Cerebellar cortex (tissue), 1 donor: ENCODE results near the gene DCC.

Experiments
- DNase-seq: peaks from one replicate; pipeline ENCODE4 v3.0.0-alpha.2; 2015; ENCODE audit warnings: low spot score

Gene DCC

GRCh38 chr18:53224128-53224778 lies 884.3 kb downstream of the DCC start:
- DNase-seq, result no peak

DNA sequence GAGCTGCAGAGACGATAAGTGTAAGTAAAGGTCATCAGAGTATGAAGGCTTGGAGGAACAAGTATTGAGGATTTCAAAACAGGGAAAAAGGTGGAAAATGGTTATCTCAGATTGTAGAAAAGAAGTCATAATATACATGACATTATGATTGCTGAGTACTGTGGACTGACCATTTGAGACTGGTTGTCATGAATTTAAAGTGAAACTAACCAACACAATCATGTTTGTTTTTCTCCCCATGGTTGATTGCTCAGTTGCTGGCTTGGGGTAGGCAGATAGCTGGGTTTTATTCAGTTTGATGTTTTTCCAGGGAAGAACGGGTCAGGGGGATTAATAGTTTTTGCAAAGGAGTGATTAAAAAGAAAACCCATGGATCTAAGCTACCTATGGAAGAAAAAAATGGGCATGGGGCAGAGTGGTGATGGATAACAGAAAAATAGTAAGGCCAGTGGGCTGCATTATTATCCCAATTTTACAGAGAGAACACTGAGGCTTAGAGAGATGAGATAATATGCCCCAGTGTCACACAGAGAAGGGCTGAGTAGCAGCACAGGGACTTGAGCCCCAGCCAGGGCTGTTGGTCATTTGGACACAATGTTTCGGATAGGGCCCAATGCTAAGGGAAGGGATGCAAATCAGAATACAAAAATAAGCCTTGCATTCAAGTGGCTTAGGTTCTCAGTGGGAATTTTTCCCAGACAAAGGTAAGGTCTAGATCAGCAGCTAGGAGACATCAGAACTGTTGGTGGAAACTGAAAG lies 885.7 kb downstream of the DCC start:
- DNase-seq, result no peak

DNA sequence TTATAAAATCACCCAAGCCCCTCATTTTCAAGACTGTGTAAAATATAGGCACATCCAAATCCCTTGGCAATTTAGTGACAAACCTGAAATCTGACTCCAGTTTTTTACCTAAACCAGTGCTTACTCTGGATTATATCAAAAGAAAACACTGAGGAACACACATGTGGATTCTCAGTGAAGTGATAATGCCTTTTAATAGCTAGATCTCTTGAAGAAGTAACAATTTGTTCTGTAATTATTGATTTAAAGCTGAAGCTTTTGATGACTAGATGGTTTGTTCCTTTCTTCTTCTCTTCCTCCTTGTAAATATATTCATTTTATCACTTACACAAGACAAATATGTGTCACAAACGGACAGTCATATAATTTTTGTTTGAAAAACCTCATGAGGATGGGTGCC lies 894.6 kb downstream of the DCC start:
- no peak for DNase-seq

GRCh38 chr18:53241161-53241560 lies 901.2 kb downstream of the DCC start:
- DNase-seq, result no peak

GRCh38 chr18:53253789-53254188 lies 913.8 kb downstream of the DCC start:
- no peak for DNase-seq

- no peak for DNase-seq
Observed at GRCh38 chr18:53254265-53254664, 914.3 kb downstream of the DCC start.

DNA sequence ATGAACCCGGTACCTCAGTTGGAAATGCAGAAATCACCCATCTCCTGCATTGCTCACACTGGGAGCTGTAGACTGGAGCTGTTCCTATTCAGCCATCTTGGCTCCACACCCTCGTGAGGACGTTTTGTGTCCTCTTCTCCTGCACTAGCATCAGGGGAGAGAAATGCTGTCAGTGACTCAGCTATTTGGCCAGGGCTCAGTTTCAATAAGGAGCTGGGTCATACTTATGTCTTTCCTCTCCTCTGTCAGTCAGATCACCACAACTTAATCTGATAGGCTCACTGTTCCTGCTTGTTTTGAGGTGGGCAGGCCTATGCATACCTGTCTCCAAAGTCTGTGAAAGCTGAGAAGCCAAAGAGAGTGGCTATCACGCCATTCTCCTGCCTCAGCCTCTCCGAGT lies 921.2 kb downstream of the DCC start:
- DNase-seq, result no peak

DNA sequence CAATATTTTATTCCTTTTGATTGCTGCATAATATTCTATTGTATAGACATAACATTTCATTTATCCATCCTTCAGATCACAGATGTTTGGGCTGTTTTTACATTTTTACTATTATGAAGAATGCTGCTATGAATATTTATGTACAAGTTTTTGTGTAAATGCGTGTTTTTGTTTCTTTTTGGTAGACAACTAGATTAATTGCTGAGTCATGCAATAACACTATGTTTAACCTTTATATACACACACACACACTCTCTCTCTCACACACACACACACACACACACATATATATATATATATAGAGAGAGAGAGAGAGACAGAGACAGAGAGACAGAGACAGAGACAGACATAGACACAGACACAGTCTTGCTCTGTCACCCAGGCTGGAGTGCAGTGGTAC lies 926.9 kb downstream of the DCC start:
- no peak for DNase-seq

DNA sequence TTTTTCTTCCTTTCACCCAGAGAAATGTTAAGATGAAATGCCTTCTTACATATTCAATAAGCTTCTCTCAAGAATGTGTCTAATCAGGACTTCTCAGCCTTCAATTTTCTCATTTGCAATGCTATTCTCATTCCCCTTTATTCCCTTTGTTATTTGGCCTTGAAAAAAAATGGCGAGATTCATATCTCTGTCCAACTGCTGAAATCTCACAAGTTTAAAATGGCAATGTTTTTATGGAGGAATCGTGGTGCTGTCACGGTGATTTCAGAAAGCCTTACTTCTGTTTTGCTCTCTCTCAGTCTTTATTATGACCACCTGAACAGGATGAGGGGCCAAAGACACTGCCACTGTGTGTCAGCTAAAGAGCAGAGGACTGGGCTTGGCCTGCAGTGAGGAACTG lies 928.5 kb downstream of the DCC start:
- DNase-seq, result no peak

DNA sequence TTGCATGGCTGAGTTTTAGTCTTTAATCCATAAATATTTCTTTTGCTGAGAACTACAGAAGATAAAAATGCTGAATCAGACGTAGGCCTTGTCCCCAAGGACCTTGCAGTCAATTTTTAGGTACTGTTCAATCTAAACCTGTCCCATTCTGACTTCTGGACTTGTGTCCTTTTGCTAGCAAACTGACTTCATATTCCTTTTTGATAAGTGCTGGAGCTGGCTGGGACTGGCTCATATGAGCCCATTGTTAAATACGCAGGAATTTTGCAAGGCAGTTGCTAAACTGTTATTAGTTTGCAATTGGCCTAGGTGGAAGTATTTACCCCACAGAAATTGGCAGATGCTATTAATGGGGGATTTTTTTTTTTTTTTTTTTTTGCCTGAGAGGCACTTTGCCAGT lies 941.4 kb downstream of the DCC start:
- DNase-seq, result no peak

GRCh38 chr18:53283708-53284107 lies 943.7 kb downstream of the DCC start:
- no peak for DNase-seq

DNA sequence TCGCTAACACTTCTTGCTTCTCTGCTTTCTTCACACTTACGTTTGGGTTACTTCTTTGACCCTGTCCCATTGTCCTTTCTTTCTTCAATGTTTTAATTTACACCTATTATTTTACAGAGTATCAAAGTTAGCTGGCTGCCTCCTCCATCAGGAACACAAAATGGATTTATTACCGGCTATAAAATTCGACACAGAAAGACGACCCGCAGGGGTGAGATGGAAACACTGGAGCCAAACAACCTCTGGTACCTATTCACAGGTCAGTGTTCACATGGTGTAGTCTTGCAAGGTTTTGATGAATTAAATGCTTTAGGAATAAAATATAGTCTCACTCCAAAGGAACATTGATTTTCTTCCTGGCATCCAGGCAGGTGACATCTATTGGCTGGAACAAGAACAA lies 965.5 kb downstream of the DCC start:
- DNase-seq, result no peak

GRCh38 chr18:53319628-53320027 lies 979.6 kb downstream of the DCC start:
- no peak for DNase-seq

GRCh38 chr18:53322163-53322562 lies 982.2 kb downstream of the DCC start:
- DNase-seq, result no peak

- no peak for DNase-seq
Observed at GRCh38 chr18:53324353-53324752, 984.4 kb downstream of the DCC start.

GRCh38 chr18:53360501-53361443 lies 1020.8 kb downstream of the DCC start:
- no peak for DNase-seq

GRCh38 chr18:53375621-53376020 lies 1035.6 kb downstream of the DCC start:
- no peak for DNase-seq

DNA sequence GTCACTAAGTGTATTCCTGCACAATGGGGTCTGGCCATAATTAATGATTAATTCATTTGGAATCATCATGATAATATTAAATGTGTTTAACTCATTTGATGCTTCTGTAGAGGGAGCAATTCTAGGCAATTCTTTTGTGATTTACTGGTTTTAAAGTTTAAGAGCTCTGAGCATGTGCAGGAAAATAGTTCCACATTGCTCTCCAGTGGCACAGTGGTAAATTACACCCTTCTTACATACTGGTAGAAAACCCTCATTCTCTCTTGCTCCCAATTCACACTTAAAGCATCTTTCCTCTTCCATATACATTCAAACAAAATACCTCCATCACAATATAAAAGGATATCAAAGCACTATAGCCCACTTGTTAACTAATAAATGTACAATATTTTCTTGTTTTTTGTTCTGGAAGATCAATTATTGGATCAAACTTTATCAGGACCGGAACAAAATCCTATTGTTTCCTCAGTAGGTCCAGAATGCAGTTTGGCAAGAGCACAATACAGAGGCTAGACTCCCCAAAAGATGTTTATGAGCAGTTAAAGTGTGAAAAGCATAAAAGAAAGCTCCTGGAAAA lies 1040.2 kb downstream of the DCC start:
- DNase-seq, result peak; percentile 31

GRCh38 chr18:53382870-53383269 lies 1042.9 kb downstream of the DCC start:
- DNase-seq, result no peak

GRCh38 chr18:53385889-53386288 lies 1045.9 kb downstream of the DCC start:
- no peak for DNase-seq

GRCh38 chr18:53387581-53387980 lies 1047.6 kb downstream of the DCC start:
- no peak for DNase-seq

DNA sequence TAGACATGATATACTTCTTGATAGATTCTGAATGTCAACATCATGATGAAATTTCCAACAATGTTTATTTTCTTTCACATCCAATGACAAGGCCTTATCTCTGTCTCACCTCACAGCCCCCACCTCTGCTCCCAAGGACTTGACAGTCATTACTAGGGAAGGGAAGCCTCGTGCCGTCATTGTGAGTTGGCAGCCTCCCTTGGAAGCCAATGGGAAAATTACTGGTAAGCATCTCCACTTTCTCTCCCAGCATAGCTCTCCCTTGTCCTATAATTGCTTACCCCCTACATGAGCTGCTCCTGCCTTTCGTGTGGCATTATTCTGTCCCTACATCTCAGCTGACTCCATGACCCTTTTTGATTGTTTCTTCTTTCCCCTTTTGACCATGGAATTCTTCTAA lies 1062.7 kb downstream of the DCC start:
- no peak for DNase-seq
